Right atrium auricular region (tissue), 2 donors: ENCODE results near the gene RBM44. TPM values are rescaled to one million over a fixed set of nuclear protein-coding genes. Genes with fewer than 3 reads are reported as not detected.

Experiments used
- DNase-seq: peaks from one replicate; pipeline ENCODE4 v3.0.0-alpha.2; 2019; ENCODE audit warnings: low spot score
- H3K27ac ChIP-seq, 2 donors: fragments of 200-600 bp; sonication (generic); 1 replicate in 1 of 2; 2 replicates in 1 of 2; pipeline ENCODE4 v1.5.1; 2016 to 2019
- H3K27me3 ChIP-seq, 2 donors: fragments of 200-600 bp; sonication (generic); one replicate each; pipeline versions ENCODE4 v1.5.1 to v1.6.0; 2017 to 2019
- H3K36me3 ChIP-seq: fragments of 200-600 bp; sonication (generic); one replicate; pipeline ENCODE4 v1.5.1; 2016
- H3K4me1 ChIP-seq, 2 donors: fragments of 200-600 bp; sonication (generic); one replicate each; pipeline versions ENCODE4 v1.5.1 to v1.6.0; 2017 to 2019
- H3K4me3 ChIP-seq, 2 donors: fragments of 200-600 bp; sonication (generic); 1 replicate in 1 of 2; 2 replicates in 1 of 2; pipeline ENCODE4 v1.5.1; 2017 to 2019; ENCODE audit warnings: mild to moderate bottlenecking in 1 of 2, moderate library complexity in 1 of 2
- H3K9me3 ChIP-seq, 2 donors: fragments of 200-600 bp; sonication (generic); one replicate each; pipeline ENCODE4 v1.5.1; 2019
- CTCF ChIP-seq, 2 donors: fragments of 200-600 bp; sonication (generic); IDR thresholded peaks; one replicate each; pipeline ENCODE4 v1.5.1; 2019; ENCODE audit warnings: antibody characterized with exemption in 2 of 2
- total RNA-seq, 2 donors: library from RNA; depleted of rRNA; stranded (reverse); fragments of >200 nt; gene quantifications; one replicate each; pipeline ENCODE4 v1.1.0, GENCODE V29; 2016

RBM44 gene
- total RNA-seq, 2 donors from 2014 or later, result 0.30 to 0.55 TPM

GRCh38 chr2:237863689-237864443, 65.3 kb downstream of the RBM44 start:
- Histone ChIP-seq H3K27ac (peak overlapping the region; percentile 88 to 94), H3K4me3 (no peak overlapping the region), H3K9me3 (no peaks in the 10 kb centered on the region), H3K4me1 (peaks cover 0 to 24% of the 10 kb centered on the region in 2 donors), H3K27me3 (no peaks in the 10 kb centered on the region), H3K36me3 (no peaks in the 10 kb centered on the region)
- DNase-seq, result no peak
- TF ChIP-seq CTCF (IDR thresholded peaks at IDR 0.05), result no peak

GRCh38 chr2:237864444-237864931, 65.9 kb downstream of the RBM44 start:
- no peak overlapping the region for H3K4me3 ChIP-seq
- TF ChIP-seq CTCF (IDR thresholded peaks at IDR 0.05), result no peak
- no peaks in the 10 kb centered on the region for H3K9me3 ChIP-seq
- peak; percentile 51 for DNase-seq
- no peaks in the 10 kb centered on the region for H3K36me3 ChIP-seq
- peak overlapping the region; percentile 88 to 94 for H3K27ac ChIP-seq
- no peaks in the 10 kb centered on the region for H3K27me3 ChIP-seq
- peaks cover 0 to 24% of the 10 kb centered on the region in 2 donors for H3K4me1 ChIP-seq

GRCh38 chr2:237864940-237865622, 66.5 kb downstream of the RBM44 start:
- no peak for TF ChIP-seq CTCF (IDR thresholded peaks at IDR 0.05)
- peak; percentile 57 for DNase-seq
- Histone ChIP-seq H3K36me3 (no peaks in the 10 kb centered on the region), H3K27ac (peak overlapping the region; percentile 88 to 94), H3K4me3 (no peak overlapping the region), H3K27me3 (no peaks in the 10 kb centered on the region), H3K4me1 (peaks cover 0 to 24% of the 10 kb centered on the region in 2 donors), H3K9me3 (no peaks in the 10 kb centered on the region)

- Histone ChIP-seq H3K36me3 (no peaks in the 10 kb centered on the region), H3K4me3 (no peak overlapping the region), H3K9me3 (no peaks in the 10 kb centered on the region), H3K27me3 (no peaks in the 10 kb centered on the region), H3K4me1 (peaks cover 0 to 26% of the 10 kb centered on the region in 2 donors), H3K27ac (peak overlapping the region; percentile 88 to 94)
- no peak for DNase-seq
- no peak for TF ChIP-seq CTCF (IDR thresholded peaks at IDR 0.05)
These were observed 67.1 kb downstream of the RBM44 start for GRCh38 chr2:237865623-237866041.

- Histone ChIP-seq H3K4me1 (peaks cover 0 to 30% of the 10 kb centered on the region in 2 donors), H3K27me3 (no peaks in the 10 kb centered on the region), H3K9me3 (no peaks in the 10 kb centered on the region), H3K4me3 (no peak overlapping the region), H3K27ac (peak overlapping the region; percentile 88 to 94), H3K36me3 (no peaks in the 10 kb centered on the region)
- TF ChIP-seq CTCF (IDR thresholded peaks at IDR 0.05), result no peak
- DNase-seq, result peak; percentile 49
These were observed 67.6 kb downstream of the RBM44 start for GRCh38 chr2:237866101-237866621.
